Measurements from ENCODE around the gene KLRC3.
"Not testable (repeated sequence)": the region's sequence is repeated elsewhere in the genome, so short reads cannot be mapped to it uniquely, and the experiment has no call there.

Gene KLRC3

DNA sequence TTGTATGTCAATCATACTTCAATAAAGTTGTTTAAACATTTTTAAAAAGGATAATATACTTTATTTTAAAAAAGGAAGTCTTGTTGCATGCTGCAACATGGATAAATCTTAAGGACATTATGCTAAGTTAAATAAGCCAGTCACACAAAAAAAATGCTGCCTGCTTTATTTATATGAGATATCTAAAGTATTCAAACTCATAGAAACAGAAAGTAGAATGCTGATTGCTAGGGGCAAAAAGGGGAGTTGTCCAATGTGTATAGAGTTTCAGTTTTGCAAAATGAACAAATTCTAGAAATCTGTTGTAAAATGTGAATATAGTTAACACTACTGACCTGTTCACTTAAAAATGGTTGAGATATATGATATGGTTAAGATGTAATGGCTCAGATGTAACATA lies 19.6 kb downstream of the KLRC3 start:
- DNase-seq (ENCODE audit: low read depth in 2 of 2), result no peak

DNA sequence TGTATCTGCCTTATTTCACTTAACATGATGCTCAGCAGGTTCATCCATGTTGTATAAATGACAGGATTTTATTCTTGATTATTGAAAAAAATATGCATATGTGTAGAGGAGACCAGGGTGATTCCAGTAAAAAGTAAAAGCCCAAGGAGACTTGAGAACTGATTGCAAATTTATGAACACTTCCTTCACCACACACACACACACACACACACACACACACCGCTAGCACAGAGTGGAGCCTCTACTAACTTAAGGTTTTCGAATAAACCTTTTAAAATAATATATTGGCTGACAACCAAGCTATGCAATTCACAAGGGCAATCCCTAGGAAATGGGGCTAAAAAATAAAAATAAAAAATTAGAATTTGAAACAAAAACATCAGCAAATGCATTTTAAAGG lies 22.2 kb downstream of the KLRC3 start:
- DNase-seq (ENCODE audit: low read depth in 2 of 2), result no peak

DNA sequence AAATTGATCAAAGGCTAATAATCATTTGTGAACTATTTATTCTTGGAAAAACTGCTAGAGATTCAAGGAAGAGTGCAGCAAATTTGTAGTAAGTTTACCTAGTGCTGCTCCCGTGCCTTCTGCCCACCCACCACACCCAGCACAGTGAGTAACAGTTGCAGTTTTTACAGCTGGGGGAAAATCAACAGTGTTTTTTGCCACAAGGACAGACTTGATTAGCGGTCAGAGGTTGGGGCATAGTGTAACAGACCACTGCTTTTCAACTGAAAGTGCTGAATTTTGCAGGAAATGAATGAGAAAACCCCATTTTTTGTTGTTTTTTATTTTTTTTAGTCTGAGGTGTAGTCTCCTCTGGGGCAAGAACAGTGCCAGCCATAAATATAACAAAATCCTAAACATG lies 23.1 kb downstream of the KLRC3 start:
- no peak for DNase-seq (ENCODE audit: low read depth in 2 of 2)

DNA sequence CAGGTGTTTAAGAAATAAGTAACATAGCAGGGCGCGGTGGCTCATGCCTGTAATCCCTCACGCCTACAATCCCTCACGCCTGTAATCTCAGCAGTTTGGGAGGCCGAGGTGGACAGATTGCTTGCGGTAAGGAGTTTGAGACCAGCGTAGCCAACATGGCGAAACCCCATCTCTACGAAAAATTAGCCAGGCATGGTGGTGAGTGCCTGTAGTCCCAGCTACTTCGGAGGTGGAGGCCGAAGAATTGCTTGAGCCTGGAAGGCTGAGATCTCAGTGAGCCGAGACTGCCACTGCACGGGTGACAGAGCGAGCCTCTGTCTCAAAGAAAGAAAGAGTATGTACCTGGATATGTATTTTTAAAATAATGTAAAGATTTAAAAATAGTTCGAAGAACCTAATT lies 24.2 kb downstream of the KLRC3 start:
- DNase-seq (ENCODE audit: low read depth in 2 of 2), result not testable (repeated sequence)

DNA sequence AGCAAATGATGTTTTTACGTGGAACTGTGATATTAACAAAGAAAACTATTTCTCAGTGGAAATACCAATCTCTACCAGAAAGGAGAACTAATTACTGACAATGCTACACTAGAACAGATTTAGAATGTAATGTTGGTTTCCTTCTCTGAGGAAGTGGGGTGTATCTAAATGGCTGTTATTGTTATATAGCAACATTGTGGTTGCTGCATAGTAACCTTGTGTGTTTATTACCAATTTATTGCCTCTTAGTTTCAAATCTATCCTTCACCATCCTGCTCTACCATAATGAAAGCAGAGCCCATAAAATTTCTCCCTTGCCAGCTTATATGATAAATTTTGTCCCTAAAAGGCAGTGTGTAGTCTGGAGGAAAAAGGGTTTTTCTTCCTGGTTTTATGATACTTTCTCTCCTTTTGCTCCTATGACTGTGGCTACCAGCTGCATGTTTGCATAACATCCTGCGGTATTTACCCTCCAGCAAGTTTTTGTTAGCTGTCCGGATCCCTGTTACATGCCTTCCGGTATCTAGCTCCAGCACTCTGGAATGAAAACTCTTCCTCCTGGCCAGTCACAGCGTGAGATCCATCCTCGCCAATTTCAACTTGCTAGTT lies 24.9 kb downstream of the KLRC3 start:
- DNase-seq (ENCODE audit: low read depth in 2 of 2), result no peak

DNA sequence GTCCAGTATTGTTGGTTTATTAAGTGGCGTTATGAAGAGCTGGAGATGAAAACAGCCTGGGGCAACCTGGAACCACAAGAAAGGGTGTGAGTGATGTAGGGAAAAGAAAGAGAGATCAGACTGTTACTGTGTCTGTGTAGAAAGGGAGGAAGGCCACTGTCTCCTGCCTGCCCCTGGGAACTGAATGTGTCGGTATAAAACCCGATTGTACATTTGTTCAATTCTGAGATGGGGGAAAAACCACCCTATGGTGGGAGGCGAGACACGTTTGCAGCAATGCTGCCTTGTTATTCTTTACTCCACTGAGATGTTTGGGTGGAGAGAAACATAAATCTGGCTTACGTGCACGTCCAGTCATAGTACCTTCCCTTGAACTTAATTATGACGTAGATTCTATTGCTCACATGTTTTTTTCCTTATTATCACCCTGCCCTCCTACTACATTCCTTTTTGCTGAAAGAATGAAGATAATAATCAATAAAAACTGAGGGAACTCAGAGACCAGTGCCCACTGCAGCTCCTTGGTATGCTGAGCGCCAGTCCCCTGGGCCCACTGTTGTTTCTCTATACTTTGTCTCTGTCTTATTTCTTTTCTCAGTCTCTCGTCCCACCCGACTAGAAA lies 25.8 kb downstream of the KLRC3 start:
- not testable (repeated sequence) for DNase-seq (ENCODE audit: low read depth in 2 of 2)

DNA sequence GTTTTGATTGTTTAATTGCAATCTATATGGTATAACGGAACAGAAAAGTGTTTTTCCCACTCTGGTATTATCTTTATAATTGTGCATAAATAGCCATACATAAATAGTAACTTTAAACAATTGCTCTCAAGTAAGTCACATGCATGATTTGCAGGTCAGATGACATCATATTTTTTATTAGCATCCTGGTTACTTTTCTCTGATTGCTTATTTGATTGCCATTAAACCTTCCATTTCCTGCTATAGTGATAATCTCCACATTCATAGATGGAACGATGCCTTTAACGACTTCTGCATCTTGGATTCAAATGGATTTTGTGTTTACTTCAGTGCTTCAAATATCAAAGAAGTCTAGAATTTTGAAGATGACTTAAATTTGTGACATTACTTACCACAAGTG lies 27.1 kb downstream of the KLRC3 start:
- no peak for DNase-seq (ENCODE audit: low read depth in 2 of 2)

DNA sequence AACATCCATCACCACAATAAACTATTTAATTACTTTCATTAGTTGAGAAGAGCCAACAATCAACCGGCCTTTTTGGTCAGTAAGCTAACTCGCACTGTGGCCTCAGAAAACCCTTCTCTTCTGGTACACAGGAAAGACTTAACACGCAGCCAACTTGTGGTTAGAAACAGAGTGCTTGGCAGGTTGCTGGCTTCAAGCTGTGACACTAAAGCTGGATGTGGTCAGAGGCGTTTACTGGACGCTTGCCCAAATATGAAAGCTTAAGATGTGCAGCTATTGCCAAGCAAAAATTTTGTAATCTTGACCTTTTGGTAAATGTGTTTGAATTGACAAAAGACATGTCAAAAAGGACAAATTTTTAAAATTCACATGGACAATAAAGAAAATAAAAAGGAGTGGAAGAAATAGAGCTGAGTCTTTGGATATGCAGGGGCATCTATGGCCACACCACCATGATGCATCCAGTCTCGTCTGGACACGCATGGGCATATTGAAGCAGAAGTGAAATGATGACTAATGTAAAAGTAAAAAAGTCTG lies 27.9 kb downstream of the KLRC3 start:
- DNase-seq (ENCODE audit: low read depth in 2 of 2), result no peak

DNA sequence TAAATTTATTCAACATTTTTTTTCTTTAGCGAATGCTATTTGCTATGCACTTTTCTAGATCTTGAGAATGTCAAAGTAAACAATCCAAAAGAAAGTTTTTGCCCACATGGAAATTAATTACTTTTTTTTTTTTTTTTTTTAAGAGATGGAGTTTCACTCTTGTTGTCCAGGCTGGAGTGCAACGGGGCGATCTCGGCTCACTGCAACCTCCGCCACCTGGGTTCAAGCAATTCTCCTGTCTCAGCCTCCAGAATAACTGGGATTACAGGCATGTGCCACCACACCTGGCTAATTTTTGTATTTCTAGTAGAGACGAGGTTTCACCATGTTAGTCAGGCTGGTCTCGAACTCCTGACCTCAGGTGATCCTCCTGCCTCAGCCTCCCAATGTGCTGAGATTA lies 29.4 kb downstream of the KLRC3 start:
- DNase-seq (ENCODE audit: low read depth in 2 of 2), result not testable (repeated sequence)

DNA sequence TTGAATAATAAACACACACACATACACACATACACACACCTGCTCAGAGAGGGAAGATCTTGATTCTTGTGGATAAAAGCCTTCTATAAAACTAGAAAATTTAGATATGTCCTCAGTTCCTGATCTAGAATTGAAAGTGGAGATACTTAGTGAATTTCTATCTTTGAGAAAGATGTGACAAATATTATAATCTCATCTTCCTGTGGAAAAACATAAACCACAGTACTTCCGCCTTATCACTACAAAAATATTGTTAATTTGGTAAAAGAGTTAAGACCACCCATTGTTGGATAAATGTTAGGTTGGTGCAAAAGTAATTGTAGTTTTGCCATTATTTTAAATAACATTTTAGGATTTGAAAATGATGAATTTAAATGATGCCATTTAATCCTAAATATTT lies 30.5 kb downstream of the KLRC3 start, which contains the start of gene KLRK1:
Gene KLRK1 (minus strand): TSS at position 138 of the 400 bp plus-strand sequence. CDS start 1,231 bp downstream, outside the sequence.
- no peak for DNase-seq (ENCODE audit: low read depth in 2 of 2)

DNA sequence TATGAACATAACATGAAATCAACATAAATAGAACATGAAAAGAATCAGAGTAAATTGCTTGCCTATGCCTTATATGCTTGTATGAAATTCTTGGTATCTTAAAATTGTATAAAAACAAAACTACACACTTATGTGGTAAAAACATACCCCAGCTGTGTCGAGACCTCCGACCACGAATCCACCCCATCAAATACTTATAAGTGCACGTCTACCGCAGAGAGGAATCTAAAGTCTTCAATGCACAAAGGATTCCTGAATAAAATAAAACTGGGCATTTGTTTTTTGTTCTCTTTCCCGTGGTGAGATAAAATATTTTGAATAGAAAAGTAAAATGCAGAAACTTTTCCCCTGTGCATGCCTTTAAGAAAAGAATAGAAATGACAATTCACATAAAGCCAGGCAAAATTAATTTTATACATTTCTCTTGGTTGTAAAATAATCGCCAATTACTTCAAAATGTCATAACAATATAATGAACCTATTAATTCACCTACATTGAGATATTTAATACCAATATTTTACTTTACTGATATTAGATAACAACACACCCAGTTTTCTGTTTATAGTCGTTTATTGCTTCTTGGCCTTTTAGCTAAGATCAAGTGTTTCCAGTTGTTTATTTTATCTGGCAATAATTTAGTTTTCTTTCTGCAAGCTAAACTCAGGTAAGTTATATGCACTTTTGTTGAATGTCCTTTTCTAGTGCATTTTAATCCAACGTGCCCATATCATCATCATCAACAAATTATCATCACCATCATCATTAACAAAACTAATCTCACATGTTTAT lies 31.6 kb downstream of the KLRC3 start:
- no peak for DNase-seq (ENCODE audit: low read depth in 2 of 2)

DNA sequence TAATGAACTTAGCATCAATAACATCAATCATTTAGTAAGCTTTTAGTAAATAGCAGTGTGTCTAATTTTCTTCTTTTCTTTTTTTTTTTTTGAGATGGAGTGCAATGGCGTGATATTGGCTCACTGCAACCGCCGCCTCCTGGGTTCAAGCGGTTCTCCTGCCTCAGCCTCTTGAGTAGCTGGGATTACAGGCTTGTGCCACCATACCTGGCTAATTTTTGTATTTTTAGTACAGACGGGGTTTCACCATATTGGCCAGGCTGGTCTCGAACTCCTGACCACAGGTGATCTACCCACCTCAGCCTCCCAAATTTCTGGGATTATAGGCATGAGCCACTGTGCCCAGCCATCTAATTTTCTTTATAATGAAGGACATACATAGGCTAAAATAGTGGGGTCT lies 32.9 kb downstream of the KLRC3 start:
- not testable (repeated sequence) for DNase-seq (ENCODE audit: low read depth in 2 of 2)

DNA sequence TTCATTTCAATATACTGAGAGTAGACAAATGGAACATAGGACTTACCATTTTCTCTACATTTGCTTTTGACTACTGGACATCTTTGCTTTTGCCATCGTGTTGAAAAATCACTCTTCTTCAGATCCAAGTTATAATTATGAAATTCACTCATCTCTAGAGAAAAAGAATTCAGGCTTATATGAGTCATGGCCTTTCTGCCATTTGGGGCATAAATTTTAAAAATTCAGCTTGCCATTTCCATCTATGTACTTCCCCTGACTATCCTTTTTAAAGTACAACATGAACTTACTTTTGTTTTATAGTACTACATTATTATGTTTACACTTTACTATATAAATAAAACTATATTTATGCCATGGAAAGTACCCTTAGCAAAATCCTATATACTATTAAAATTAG lies 33.5 kb downstream of the KLRC3 start:
- DNase-seq (ENCODE audit: low read depth in 2 of 2), result no peak

DNA sequence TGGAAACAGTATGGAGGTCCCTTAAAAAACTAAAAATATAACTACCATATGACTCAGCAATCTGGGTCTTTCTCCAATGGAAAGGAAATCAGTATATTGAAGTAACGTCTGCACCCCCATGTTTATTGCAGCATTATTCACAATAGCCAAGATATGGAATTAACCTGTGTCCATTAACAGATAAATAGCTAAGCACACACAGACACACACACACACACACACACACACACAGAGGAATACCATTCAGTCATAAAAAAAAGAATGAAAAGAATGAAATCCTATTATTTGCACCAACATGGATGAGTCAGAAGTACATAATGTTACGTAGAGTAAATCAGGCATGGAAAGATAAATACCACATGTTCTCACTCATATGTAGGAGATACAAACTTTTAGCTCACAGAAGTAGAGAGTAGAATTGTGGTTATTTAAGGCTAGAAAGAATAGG lies 35.2 kb downstream of the KLRC3 start:
- no peak for DNase-seq (ENCODE audit: low read depth in 2 of 2)

DNA sequence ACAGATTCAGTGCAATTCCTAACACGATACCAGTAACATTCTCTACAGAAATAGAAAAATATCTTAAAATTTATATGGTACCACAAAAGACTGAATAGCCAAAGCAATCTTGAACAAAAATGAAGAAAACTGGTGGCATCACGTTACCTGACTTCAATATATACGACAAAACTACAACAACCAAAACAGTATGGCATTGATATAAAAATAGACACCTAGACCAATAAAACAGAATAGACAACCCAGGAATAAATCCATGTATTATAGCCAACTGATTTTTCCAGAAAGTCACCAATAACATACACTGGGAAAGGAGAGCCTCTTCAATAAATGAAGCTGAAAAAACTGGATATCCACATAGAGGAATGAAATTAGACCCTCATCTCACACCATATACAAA lies 36.2 kb downstream of the KLRC3 start:
- no peak for DNase-seq (ENCODE audit: low read depth in 2 of 2)

DNA sequence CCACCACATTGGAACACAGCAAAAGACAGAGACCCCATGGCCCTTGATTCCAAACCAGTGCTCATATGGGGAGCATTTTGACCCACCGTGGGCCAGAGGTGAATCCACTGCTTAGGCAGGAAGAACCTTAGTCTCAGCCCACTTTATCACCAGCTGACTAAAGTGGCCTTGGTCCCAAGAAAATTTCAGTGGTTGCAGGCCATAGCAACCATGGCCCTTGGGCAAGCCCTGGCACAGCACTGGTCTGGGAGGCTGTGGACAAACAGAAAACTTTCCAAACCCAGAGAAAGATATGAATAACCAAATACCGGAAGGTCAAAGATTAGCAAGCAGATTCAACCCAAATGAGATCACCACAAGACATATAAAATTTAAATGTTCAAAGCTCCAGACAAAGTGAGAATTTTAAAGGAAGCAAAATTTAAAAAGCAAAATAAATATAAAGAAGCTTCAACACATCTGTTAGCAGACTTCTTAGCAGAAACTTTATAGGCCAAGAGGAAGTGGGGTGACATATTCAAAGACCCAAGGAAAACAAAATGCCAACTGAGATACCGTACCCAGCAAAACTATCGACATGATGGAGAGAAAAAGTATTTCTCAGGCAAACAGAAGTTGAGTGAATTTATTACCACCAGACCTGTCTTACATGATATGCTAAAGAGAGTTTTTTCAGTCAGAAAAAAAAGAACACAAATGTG lies 38.3 kb downstream of the KLRC3 start:
- DNase-seq (ENCODE audit: low read depth in 2 of 2), result no peak

DNA sequence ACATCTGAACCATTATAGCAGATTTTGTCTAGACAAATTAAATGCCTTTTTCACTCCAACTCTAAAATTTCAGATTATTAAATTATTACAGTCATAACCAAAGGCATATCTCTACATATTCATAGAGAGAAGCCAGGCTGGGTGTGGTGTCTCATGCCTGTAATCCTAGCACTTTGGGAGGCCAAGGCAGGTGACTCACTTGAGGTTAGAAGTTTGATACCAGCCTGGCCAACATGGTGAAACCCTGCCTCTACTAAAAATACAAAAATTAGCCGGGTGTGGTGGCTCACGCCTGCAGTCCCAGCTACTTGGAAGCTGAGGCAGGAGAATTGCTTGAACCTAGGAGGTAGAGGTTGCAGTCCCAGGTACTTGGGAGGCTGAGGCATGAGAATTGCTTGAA lies 41.7 kb downstream of the KLRC3 start:
- not testable (repeated sequence) for DNase-seq (ENCODE audit: low read depth in 2 of 2)

DNA sequence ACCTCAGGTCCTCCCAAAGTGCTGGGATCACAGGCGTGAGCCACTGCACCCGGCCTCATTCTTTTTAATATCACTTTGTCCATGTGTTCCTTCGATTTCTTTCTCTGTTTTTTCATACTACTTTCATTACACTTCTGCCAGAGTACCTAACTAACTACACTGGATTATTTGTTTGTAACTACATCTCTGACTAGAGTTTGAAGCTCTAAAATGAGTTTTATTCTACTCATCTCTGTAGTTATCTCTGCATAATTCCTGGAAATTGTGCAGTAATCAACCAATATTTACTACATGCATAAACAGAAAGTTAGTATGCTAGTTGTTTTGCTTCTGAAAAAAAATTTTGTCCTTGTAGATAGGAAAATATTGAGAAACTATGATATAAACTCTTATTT lies 45.8 kb downstream of the KLRC3 start:
- no peak for DNase-seq (ENCODE audit: low read depth in 2 of 2)

DNA sequence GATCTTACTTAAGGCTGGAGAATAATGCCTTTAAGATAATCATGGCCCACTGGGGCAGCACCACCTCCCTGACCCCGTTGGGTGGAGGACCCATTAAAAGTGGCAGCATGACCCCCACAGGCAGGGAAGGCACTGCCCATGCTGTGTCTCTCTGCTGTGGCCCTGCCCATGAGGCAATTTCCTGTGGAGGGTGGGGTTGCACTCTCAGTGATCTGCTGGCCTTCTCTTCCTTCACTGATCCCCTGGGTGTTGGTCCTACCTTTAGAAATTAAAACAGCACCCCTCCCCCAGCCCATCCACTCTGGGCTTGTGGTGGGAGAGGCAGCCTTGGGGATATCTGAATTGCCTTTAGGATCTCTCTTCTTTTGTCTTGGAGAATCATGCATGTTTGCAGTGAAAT lies 47.8 kb downstream of the KLRC3 start:
- no peak for DNase-seq (ENCODE audit: low read depth in 2 of 2)

DNA sequence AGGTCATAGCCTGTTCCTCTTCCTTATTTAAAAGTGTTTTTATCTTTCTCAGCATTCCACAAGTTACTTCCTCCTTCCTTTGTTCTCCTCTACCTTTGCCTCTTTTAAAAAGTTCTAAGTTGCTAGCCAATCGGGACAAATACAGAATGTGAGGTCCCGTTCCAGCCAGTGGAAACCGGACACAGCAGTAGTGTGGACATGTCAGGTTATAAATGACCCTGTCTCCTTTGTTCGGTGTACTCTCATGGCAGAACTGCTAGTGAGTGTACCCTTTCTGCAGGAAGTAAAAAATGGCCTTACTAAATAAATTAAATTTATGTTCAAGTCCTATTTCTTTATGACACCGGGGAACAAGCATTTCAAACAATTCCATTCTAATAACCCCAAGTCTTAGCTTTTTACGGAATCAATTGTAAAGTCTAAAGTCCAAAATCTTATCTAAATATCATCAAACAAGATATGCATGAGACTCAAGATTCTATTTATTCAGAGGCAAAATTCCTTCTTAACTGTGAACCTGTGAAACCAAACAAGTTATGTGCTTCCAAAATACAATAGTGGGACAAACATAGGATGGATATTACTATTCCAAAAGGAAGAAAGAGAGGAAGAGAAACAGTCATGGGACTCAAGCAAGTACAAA lies 48.4 kb downstream of the KLRC3 start:
- not testable (repeated sequence) for DNase-seq (ENCODE audit: low read depth in 2 of 2)

DNA sequence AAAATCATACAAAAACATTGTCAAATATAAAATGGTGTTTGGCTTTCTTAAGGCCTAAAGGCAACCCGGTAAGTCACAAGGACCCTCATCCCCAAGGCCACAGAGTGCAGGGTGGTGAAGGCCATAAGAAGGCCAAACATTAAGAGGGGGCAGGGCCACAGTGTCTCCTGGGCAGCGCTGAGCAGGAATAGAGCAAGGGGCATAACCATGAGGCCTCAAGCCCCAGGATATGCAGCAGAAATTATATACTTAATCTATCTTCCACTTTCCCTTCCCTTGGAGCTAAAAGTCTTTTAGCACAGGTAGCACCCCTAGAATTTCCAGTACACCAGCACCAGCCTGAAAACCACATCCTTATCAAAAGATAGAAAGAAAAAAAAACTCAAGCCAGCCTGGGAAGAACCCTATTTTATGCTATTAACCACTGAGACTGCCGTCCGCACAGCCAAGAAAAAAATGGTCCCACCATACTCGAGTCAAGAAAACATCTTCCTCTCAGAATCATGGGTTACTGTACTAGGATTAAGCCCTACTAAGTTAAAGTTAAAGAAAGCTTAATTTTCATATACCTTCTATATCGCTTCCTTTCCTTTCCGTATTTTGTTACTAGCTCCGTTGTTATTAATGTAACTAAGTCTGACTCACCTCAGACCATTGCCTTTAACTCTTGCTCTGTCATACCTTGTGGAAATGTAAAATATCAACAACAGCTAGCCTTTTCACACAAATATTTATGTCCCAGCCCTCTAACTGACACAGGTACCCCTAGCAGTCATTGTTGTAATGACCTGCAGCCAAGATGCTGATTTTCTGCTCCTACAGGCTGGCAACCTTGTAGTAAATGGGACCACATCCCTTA lies 50.6 kb downstream of the KLRC3 start:
- no peak for DNase-seq (ENCODE audit: low read depth in 2 of 2)

Data from stimulated activated CD8-positive, alpha-beta memory T cell treated with anti-CD3 and anti-CD28 coated beads, Interleukin-7, amount 100 ng/mL, for 1 hour (primary cell).